Activated T-helper 9 cell treated with anti-CD3 and anti-CD28 coated beads, Interleukin-2, amount 50 U/mL, for 16 hours (primary cell): ENCODE measurements around the gene KLHDC1.
"Not testable (repeated sequence)": the region's sequence is repeated elsewhere in the genome, so short reads cannot be mapped to it uniquely, and the experiment has no call there.

ENCODE experiments used
- DNase-seq: peaks from one replicate; pipeline ENCODE4 v3.0.0-alpha.2; 2020; ENCODE audit warnings: low read depth

KLHDC1 gene

DNA sequence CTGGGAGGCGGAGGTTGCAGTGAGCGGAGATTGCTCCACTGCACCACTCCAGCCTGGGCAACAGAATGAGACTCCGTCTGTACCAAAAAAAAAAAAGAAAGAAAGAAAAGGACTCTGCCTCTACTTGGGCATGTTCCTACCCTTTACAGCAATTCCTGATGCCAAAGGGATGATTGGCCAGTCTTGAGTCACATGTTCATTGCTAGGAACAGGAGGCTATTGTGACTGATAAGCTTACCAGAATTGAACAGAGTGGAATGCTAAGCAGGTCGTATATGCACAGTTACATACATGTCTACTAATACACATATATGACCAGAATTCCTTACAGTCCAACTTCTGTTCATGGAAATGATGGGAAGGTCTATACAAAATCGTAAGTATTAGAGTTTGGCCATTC is 34.3 kb downstream of the KLHDC1 start:
- DNase-seq, result no peak

DNA sequence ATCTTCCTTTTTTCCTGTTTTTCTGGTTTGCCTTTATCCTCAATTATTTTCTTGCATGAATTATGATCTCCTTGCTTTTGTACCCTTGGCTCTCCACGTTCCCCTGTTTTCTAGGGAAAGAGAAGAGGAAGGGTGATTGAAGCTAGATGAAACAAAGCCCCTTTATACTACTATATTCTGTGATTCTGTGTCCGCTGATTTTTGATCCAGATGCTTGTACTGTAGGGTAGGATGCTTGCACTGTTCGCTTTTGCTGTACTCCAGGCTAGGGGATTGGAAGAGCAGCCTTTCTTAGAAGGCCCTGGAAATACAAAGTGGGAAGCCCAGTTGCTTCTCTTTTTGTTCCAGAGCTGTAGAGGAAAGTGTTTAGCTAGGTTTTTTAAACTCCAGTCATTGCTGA is 40.0 kb downstream of the KLHDC1 start:
- no peak for DNase-seq

DNA sequence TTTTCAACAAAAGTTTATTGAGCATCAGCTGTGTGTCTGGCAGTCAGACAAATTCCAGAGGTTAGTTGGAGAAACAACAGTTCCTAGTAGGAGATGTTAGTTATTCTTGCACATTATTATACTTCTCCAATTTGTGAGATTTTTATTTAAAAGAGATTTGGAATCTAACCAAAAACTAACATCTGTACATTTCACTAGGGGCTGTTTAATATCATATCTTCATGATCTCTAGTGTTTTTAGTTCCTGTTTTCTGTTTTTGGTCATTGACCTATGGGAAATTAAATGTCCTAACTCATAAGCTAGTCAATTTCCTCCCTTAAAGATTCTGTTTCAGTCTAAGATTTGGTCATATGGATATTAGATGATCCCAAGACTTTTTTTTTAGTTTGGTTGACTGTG is 40.9 kb downstream of the KLHDC1 start:
- DNase-seq, result no peak

DNA sequence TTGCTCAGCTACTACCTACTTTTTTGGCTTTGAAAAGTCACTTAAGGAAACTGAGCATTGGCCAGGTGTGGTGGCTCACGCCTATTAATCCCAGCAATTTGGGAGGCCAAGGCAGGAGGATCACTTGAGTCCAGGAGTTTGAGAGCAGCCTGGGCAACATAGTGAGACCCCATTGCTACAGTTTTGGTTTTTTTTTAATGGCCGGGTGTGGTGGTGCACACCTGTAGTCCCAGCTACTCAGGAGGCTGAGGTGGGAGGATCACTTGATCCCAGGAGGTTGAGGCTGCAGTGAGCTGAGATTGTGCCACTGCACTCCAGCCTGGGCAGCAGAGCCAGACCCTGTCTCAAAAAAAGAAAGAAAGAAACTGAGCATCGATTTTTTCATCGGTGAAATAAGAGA is 42.7 kb downstream of the KLHDC1 start:
- DNase-seq, result not testable (repeated sequence)

DNA sequence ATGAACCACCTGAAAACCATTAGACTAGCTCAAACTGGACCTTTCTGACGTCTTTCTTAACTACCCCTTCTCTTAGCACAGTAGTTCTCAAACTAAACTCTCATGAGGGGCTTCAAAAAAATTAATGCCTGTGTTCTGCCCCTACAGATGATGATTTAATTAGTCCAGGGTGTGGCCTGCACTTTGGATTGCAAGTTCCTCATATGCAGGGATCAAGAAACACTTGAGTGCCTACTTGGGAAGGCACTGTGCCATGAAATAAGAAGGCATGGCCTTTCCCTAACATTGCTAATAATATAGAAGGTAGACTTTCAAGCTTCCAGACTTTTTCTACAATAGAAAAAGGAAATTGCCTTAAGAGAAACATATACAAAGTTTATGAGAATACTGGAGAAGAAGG is 52.3 kb downstream of the KLHDC1 start:
- no peak for DNase-seq

DNA sequence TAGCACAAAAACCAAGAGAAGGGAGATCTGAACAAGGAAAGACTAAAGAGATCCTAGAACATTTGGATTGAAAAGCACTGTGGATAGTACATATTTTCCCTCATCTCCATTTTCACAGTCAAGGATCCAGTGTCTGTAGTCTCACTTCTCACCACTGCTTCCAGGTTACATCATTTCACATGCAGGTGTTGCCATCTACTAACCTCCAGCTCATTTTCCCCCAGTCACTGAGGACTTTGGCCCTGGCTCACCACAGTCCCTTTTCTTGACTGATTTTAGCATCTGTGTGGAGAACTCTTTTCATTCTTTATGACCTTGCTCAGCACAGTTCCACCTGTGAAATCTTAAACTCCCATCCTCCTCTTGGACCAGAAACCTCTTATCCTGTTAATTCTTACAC is 53.6 kb downstream of the KLHDC1 start:
- not testable (repeated sequence) for DNase-seq

DNA sequence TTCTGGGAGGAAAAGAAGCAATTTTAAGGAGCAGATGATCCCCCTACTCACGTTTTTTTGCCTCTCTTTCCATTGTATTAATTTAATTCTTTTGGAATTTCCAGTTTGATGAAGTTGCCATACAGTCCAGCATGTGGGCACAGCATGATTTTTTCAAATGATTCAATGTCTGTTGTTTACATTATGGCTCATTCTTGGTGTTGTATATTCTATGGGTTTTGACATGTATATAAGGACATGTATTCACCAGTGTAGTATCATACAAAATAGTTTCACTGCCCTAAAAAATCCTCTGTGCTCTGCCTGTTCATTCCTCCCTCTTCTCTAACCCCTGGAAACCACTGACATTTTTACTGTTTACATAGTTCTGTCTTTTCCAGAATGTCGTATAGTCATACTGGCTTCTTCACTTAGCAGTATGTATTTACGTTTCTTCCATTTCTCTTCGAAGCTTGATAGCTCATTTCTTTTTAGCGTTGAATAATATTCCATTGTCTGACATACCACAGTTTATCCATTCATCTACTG is 61.7 kb downstream of the KLHDC1 start:
- no peak for DNase-seq

DNA sequence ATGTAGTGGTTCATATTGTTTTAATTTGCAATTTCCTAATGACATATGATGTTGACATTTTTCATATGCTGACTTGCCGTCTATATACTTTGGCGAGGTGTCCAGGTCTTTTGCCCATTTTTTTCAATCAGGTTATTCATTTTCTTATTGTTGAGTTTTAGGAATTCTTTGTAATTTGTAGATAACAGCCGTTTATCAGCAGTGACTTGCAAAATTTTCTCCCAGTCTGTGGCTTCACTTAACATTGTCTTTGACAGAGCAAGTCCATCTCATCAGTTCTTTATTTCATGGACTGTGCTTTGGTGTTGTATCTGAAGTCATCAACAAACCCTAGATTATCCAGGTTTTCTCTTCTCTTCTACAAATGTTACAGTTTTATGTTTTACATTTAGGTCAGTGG is 62.5 kb downstream of the KLHDC1 start:
- DNase-seq, result no peak

DNA sequence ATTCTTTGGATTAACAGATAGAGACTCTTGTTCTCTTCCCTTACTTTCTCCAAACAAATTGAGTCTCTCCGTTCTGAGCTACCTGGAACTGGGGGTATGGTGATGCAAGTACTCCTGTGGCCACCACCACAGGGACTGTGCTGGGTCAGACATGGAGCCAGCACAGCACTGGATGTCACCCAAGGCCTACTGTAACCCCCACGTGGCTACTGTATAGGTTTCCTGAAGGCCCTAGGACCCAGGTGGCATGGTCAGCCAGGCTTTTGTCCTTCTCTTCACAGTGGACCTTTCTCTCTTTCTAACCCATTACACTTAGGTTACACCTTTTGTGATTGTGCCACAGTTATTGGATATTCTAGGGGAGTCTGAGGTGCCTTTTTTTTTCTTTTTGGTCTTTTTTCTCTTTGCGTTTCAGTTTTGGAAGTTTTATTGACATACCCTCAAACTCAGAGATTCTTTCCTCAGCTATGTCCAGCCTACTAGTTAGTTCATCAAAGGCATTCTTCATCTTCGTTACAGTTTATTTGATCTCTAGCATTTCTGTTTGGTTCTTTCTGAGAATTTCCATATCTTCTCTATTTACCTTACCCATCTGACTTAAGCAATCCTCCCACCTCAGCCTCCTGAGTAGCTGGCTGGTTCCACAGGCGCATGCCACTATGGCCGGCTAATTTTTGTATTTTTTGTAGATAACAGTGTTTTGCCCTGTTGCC is 69.1 kb downstream of the KLHDC1 start:
- DNase-seq, result no peak

DNA sequence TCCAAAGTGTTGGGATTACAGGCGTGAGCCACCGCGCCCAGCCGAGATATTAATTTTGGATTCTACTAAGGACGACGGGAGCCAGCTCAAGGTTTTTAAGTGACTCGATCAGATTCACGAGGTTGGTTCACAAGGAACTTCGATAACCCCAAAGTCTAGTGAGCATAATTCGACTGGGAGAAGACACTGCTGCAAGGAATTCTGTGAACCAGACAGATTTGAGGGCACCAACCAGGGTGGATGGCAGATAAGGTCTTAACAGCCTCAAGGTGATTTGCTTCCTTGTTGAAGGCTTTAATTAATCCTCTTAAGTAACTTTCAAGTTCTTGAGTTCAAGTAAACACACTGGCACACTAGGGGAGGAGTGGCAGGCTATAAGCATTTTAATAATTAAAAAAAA is 73.9 kb downstream of the KLHDC1 start:
- no peak for DNase-seq

DNA sequence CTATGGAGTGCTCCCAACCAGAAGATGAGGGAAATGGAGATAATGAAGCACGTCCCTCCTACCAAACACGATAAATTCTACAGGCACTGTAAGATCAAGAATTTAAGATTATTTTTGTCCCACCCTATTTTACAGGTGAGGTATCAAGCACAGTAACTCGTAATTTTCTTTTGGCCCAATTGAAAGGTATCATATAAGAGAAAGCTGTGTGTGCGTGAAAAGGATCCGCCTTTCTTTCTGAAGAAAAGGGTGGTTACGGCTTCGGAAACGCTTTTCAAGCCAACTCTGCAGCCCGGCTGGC is 74.3 kb downstream of the KLHDC1 start:
- no peak for DNase-seq

DNA sequence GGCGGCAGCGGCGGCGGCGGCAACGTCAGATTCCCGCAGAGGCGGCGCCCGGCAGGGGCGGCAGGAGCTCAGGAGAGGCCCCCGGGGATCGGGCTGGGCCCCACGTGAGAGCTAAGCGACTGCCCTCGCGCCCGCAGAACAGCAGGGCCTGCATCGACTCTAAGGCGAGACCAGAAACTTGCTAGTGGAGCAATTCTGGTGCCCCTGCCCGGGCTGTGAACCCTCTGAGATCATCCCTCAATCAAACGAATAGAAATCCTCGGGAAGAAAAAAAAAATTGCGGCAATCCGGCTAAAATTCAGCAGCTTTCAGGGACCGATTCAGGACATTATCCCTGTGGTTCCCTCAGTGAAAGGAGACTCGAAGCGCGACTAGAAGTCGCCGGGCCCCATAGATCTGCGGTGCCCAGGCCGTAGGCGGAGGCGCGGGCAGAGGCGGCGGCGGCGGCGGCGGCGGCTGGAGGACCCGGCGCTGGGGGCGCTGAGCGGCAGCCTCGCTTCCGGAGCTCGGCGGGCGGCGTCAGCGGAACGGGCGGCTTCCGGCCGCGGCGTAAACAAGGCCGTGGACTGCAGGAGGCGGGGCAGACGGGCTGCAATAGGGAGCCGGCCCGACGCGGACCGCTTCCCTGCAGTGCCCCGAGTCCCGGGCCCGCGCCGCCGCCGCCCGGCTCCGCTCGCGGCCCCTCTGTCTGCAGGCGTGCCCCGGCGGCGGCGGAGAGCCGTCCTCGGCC is 74.8 kb downstream of the KLHDC1 start, which contains the start of gene KLHDC2:
KLHDC2 (plus strand) TSS at position 583 of the 730 bp plus-strand sequence. CDS start 316 bp downstream, outside the sequence.
- DNase-seq, result peak; percentile 84

DNA sequence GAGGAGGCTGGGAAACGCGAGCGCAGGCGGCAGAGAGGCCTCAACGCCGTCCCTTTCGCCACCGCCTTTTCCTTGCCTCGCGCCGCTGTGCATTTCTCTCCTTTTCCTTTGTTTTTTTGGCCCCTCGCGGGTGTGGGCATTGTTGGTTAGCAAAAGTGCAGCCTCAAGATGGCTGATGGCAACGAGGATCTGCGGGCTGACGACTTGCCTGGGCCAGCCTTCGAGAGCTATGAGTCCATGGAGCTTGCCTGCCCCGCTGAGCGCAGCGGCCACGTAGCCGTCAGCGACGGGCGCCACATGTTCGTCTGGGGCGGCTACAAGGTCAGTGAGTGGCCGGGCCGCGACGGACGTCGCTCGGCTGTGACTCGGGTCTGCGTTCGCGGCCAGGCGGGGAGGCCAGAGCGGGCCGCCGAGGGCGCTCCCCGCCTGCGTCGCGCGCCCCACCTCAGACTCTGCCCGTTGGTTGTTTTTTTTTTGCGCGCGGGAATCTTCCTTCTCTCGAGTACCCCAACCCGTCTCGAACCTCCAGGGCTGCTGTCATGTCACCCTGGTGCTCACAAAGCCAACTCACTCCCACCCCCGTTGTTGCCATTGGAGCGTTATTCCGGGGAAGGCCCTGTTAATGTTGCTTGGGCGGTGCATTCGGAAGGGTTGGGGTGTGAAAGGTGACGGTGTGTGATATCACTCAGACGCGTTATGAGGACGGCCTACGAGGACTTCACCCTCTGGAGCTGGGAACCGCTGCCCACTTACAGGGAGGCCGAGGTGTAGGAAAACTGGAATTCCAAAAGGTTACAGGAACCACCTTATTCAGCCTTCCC is 75.6 kb downstream of the KLHDC1 start:
- DNase-seq, result peak; percentile 63

DNA sequence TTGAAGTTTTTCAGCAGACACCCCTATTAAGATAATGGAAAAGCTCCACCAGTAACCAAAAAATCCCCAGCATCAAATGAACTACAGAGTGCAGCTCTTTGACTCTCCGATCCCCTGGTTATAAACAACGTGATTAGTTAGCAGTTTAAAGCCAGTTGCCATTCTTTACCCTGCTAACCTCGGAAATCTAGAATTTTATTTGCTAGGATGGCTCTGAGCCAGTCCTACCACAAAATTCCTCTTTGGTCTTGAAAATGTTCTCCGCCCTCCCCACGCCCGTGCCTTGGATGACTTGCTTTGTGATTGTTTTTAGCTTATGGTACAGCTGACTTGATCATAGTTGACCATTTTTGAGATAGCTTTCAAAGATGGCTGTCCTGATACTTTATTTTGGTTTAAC is 76.3 kb downstream of the KLHDC1 start:
- no peak for DNase-seq

DNA sequence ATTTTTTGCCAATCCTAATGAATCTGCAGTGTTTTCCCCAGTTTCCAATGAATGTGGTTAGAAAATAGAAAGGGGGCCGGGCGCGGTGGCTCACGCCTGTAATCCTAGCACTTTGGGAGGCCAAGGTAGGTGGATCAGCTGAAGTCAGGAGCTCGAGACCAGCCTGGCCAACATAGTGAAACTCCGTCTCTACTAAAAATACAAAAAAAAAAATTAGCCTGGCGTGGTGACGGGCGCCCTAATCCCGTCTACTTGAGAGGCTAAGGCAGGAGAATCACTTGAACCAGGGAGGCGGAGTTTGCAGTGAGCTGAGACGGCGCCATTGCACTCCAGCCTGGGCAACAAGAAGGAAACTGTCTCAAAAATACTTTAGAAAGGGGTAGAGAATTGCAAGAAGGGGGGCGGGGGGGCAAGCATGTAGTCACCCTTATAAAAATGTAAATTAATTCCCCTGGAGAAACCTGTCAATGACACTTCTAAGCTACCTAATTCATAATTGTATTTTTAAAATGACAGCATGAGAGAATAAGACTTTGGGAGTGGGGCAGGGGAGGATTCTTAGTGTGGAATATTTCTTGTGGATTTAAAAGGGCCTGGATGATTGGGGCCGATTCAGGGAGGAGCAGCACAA is 76.8 kb downstream of the KLHDC1 start:
- DNase-seq, result no peak

DNA sequence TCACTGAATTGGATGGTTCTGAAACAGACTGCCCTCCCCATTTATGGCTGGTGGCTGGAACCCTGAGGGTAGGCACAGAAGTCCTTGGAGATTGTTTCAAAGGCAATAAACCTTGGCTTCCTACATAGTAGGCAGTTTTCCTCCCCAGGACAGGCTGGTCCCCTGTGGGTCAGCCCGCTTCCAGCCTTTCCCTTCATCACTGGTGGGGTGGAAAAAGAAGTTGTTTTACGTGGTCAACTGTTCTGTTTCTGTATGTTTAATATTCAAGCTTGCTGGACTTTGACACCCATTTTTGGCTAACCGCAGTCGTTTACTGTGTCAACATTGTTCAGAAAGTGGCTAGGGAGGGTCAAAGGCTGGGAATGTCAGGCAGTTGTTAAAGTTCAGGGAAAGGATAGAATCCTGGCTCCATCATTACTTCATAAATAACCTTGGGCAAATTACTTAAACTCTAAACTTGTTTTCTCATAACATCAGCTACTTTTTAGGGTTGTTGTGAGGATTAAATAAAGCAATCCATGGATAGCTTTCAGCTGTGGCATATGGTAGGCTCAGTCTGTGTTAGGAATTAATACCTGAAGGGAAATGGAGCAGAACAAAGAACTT is 77.4 kb downstream of the KLHDC1 start:
- DNase-seq, result no peak

DNA sequence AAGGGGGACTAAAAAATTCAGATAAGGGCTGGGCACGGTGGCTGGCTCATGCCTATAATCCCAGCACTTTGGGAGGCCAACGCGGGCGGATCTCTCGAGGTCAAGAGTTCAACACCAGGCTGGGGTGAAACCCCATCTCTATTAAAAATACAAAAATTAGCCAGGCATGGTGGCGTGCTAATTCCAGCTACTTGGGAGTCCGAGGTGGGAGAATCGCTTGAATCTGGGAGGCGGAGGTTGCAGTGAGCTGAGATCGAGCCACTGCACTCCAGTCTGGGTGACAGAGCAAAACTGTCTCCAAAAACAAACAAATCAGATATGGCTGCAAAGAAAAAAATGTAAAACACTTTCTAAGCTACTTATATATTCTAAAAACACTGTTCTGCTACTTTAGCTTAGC is 78.8 kb downstream of the KLHDC1 start:
- not testable (repeated sequence) for DNase-seq

DNA sequence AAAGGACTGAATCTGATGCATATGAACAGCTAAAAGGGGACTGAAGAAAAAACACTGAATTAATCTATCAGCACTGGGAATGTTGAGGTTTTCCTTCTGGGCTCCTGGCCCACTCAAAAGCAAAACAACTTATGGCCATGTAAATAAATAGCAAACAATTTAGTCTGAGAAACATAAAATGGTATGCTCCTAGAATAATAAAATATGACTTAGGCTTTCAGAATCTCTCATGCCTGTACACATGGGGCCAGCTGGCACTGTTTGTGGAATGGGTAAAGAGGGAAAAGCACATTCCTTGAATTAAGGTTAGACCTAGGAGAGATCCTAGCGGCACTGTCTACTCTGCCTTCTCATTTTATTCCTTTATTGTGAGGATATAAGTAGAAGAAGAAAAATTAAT is 81.2 kb downstream of the KLHDC1 start:
- DNase-seq, result no peak

DNA sequence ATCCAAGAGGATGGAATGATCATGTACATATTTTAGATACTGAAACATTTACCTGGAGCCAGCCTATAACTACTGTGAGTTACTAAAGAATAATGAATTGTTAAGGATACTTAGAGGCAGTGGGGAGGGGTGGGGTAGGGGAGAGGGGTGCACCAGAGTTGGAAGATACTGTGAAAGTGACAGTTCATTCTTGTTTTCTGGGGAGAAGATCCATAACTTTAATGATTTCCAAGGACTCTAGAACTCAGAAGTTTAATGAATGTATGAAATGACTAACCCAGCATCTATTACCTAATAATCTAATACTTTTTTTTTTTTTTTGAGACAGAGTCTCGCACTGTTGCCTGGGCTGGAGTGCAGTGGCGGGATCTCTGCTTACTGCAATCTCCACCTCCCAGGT is 85.5 kb downstream of the KLHDC1 start:
- DNase-seq, result no peak

DNA sequence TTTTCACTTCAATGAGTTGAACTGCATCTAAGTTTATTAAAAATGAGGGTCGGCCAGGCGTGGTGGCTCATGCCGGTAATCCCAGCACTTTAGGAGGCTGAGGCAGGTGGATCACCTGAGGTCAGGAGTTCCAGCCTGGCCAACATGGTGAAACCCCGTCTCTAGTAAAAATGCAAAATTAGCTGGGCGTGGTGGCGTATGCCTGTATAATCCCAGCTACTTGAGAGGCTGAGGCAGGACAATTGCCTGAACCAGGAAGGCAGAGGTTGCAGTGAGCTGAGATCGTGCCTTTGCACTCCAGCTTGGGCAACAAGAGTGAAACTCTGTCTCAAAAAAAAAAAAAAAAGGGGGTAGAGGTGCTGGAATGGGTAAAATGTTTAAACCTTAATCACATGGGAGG is 88.1 kb downstream of the KLHDC1 start:
- DNase-seq, result not testable (repeated sequence)

DNA sequence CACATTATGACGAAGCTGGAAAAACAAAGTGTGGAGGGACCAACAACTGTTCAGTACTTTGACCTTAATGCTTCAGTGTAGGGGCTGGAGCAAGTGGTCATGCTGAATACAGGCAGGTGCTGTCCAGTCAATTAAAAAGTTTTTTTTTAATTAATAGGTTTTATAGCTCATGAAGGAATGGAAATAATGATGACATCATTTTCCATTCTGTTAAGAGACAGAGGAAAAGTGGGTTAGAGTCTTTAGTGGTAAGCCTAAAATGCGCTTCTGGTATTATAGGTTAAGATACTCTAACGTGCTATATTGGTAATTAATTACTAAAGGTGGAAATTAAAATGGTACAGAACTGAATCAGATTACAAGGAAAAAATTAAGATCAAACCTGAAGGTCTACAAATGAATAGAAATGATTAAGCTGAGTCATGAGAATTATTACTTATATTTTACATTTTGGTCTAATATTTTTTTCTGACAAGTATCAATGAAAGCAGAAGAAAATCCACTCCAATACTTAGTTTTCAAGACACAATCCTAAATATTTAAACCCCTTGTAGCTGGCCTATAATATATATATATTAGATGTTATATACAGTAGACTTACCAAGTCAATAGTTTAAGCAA is 90.6 kb downstream of the KLHDC1 start:
- no peak for DNase-seq
